Measurements from ENCODE around the gene INO80B.

DNA sequence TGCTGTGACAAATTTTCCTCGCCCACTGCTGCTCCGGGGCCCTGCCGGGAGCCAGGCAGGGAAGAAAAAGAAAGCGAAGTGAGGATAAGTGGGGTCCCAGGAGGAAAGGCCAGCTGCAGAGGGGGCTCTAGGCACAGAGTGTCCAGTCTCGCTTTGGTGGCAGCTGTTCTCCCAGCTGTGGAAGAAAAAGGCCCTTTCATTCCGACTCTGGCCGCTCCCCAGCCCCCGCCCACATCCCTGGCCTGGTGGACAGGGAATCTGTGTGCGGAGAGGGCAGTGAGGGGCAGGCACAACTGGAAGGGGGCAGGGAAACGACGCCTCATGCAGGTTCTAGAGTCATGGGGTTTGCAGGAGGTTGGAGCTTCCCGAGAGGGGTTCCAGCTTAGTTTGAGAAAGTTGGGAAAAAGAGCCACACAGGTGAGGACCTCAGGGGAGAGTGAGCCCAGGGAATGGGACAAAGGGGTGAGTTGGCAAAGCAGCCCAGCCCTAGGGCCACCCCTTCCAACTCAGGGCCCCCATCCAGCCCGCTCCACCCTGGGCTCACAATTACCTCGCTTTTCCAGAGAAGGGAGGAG, 15.0 kb upstream of the INO80B start:
- TF ChIP-seq, protein P1, sequence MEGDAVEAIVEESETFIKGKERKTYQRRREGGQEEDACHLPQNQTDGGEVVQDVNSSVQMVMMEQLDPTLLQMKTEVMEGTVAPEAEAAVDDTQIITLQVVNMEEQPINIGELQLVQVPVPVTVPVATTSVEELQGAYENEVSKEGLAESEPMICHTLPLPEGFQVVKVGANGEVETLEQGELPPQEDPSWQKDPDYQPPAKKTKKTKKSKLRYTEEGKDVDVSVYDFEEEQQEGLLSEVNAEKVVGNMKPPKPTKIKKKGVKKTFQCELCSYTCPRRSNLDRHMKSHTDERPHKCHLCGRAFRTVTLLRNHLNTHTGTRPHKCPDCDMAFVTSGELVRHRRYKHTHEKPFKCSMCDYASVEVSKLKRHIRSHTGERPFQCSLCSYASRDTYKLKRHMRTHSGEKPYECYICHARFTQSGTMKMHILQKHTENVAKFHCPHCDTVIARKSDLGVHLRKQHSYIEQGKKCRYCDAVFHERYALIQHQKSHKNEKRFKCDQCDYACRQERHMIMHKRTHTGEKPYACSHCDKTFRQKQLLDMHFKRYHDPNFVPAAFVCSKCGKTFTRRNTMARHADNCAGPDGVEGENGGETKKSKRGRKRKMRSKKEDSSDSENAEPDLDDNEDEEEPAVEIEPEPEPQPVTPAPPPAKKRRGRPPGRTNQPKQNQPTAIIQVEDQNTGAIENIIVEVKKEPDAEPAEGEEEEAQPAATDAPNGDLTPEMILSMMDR (IDR thresholded peaks at IDR 0.05), result no peak
- TF ChIP-seq POLR2A (IDR thresholded peaks at IDR 0.05), result no peak
